K562 (cell line): ENCODE measurements around the gene COG7. TPM values are rescaled to one million over a fixed set of nuclear protein-coding genes. Genes with fewer than 3 reads are reported as not detected.

Experiments used
- ATAC-seq: fragments of 200-7000 bp; cut with Tn5 transposase; 3 replicates; pipeline ENCODE4 v1.9.1; 2020; ENCODE audit warnings: moderate library complexity
- BruUV-seq: library from RNA; stranded (reverse); fragments of 400-500 nt; replicated peaks from 2 replicates; lab custom pipeline; 2021; lab: Mats Ljungman, UMichigan
- CTCF ChIA-PET: fragments of 300-600 bp; formaldehyde crosslinking; extraction: SDS; loops from one replicate; lab custom pipeline; 2021; ENCODE audit warnings: low intra/inter-chr PET ratio; lab: Yijun Ruan, JAX
- POLR2A ChIA-PET: fragments of 300-600, 350-650 bp; sonication (Branson Sonifier 250); formaldehyde crosslinking; extraction: SDS; loops from one replicate; lab custom pipeline; 2021; ENCODE audit warnings: antibody characterized with exemption, inconsistent platforms; lab: Yijun Ruan, JAX
- DNase-seq, 4 experiments: peaks; one replicate each; pipeline versions ENCODE4 v3.0.0 to v3.0.0-alpha.2; 2011 to 2018; ENCODE audit warnings: low spot score in 3 of 4, mixed read lengths in 3 of 4; ENCODE audit errors: extremely low read depth in 1 of 4
- FAIRE-seq: peaks from 2 replicates; lab custom pipeline; 2011; peaks lifted over from hg19 to GRCh38; lab: Jason Lieb, UNC
- H2AFZ ChIP-seq: 2 replicates; pipeline ENCODE4 v1.6.0; 2011; ENCODE audit warnings: low read depth, low read length, control low read depth, inconsistent platforms
- H3K27ac ChIP-seq: fragments of 200-600 bp; 3 replicates; pipeline ENCODE4 v1.8.0; 2011; ENCODE audit warnings: low read depth, mild to moderate bottlenecking, control low read depth, inconsistent platforms, low read length, moderate library complexity, mixed read lengths; ENCODE audit errors: extremely low read depth
- H3K27me3 ChIP-seq, 2 experiments: fragments of 300-600 bp in 1 of 2; 2 replicates in 1 of 2; 3 replicates in 1 of 2; pipeline versions ENCODE4 v1.6.0 to v1.8.0; 2011; ENCODE audit warnings: inconsistent platforms in 2 of 2, low read length in 2 of 2, mild to moderate bottlenecking in 1 of 2, mixed read lengths in 1 of 2, moderate library complexity in 1 of 2; ENCODE audit not compliant: control insufficient read depth in 2 of 2, insufficient read depth in 2 of 2
- H3K36me3 ChIP-seq: fragments of 300-600 bp; 3 replicates; pipeline ENCODE4 v1.8.0; 2011; ENCODE audit warnings: mild to moderate bottlenecking, low read length, inconsistent platforms; ENCODE audit not compliant: control insufficient read depth, insufficient read depth
- H3K4me1 ChIP-seq, 2 experiments: fragments of 200-600 bp in 1 of 2; replicated peaks in 1 of 2; 2 replicates in 1 of 2; 3 replicates in 1 of 2; pipeline versions ENCODE4 v1.5.1 to v1.8.0; 2011; ENCODE audit warnings: inconsistent platforms in 2 of 2, low read length in 2 of 2, mild to moderate bottlenecking in 1 of 2, mixed read lengths in 1 of 2, moderate library complexity in 1 of 2; ENCODE audit not compliant: control insufficient read depth in 2 of 2, insufficient read depth in 2 of 2
- H3K4me2 ChIP-seq: 2 replicates; pipeline ENCODE4 v1.6.1; 2011; ENCODE audit warnings: low read length, control low read depth, inconsistent platforms, mixed read lengths; ENCODE audit not compliant: insufficient read depth
- H3K4me3 ChIP-seq: fragments of 200-600 bp; sonication (generic), shearing (Covaris generic); 2 replicates; pipeline ENCODE4 v1.5.1; 2016; ENCODE audit warnings: control low read depth, inconsistent platforms
- H3K79me2 ChIP-seq: fragments of 200-600 bp; 3 replicates; pipeline ENCODE4 v1.8.0; 2011; ENCODE audit warnings: low read length, inconsistent platforms; ENCODE audit not compliant: control insufficient read depth, insufficient read depth
- H3K9ac ChIP-seq, 2 experiments: 2 replicates each; pipeline versions ENCODE4 v1.6.0 to v1.6.1; 2011; ENCODE audit warnings: low read depth in 2 of 2, low read length in 2 of 2, control low read depth in 1 of 2, inconsistent platforms in 1 of 2, mild to moderate bottlenecking in 1 of 2, mixed read lengths in 1 of 2; ENCODE audit not compliant: insufficient read depth in 1 of 2
- H3K9me1 ChIP-seq: one replicate; pipeline ENCODE4 v1.6.0; 2011; ENCODE audit warnings: inconsistent platforms, mild to moderate bottlenecking, low read length, moderate library complexity; ENCODE audit not compliant: control insufficient read depth, insufficient read depth
- H3K9me3 ChIP-seq: replicated peaks from 2 replicates; pipeline ENCODE4 v1.5.1; 2011; ENCODE audit warnings: low read depth, low read length, inconsistent platforms; ENCODE audit not compliant: control insufficient read depth, insufficient read depth
- H4K20me1 ChIP-seq: replicated peaks from 2 replicates; pipeline ENCODE4 v1.6.1; 2011; ENCODE audit warnings: low read length, inconsistent platforms, mixed read lengths; ENCODE audit not compliant: control insufficient read depth, insufficient read depth
- FOXJ2 ChIP-seq: fragments of 200-800 bp; sonication (Bioruptor generic); IDR thresholded peaks from 2 replicates; pipeline ENCODE4 v1.6.1; 2016; ENCODE audit warnings: missing genetic modification characterization, missing compliant biosample characterization
- FOXJ3 ChIP-seq: sonication (generic); formaldehyde crosslinking; IDR thresholded peaks from 2 replicates; pipeline ENCODE4 v1.4.0; 2020; ENCODE audit warnings: mild to moderate bottlenecking, missing genetic modification reagents
- HDAC1 ChIP-seq, 2 experiments: fragments of 450-650 bp; IDR thresholded peaks; 2 replicates each; pipeline ENCODE4 v1.6.1; 2016 to 2017; ENCODE audit warnings: inconsistent platforms in 1 of 2, mild to moderate bottlenecking in 1 of 2, moderate library complexity in 1 of 2
- JUND ChIP-seq, 2 experiments: IDR thresholded peaks; 2 replicates in 1 of 2; 3 replicates in 1 of 2; pipeline ENCODE4 v1.6.1; 2011; ENCODE audit warnings: borderline replicate concordance in 2 of 2, low read depth in 2 of 2, low read length in 2 of 2, improper control_type of control experiment in 1 of 2, missing biosample characterization in 1 of 2, missing genetic modification characterization in 1 of 2, missing genetic modification reagents in 1 of 2
- PRPF4 ChIP-seq: fragments of 200-400 bp; formaldehyde crosslinking; IDR thresholded peaks from one replicate; pipeline ENCODE4 v1.6.1; 2017; ENCODE audit warnings: low read length, low read depth, mild to moderate bottlenecking; ENCODE audit not compliant: insufficient read depth, poor library complexity, severe bottlenecking
- RBM25 ChIP-seq: fragments of 200-400 bp; formaldehyde crosslinking; IDR thresholded peaks from 2 replicates; pipeline ENCODE4 v1.6.1; 2018; ENCODE audit warnings: low read length, low read depth, moderate library complexity; ENCODE audit not compliant: severe bottlenecking
- WHSC1 ChIP-seq: IDR thresholded peaks from one replicate; pipeline ENCODE4 v1.6.1; 2012; ENCODE audit warnings: low read length, control low read depth, inconsistent platforms
- ZKSCAN1 ChIP-seq: fragments of 150-350 bp; IDR thresholded peaks from 2 replicates; pipeline ENCODE4 v1.6.1; 2016; ENCODE audit warnings: low read depth, low read length
- ZNF316 ChIP-seq: fragments of 450-650 bp; IDR thresholded peaks from 2 replicates; pipeline ENCODE4 v1.6.1; 2016
- WGBS: fragments of 100-300 bp; shearing (Covaris generic); methylation state at CpG from one replicate; pipeline ENCODE4 v1.1.6; 2016; ENCODE audit warnings: low coverage, mixed read lengths; ENCODE audit not compliant: insufficient coverage; ENCODE audit errors: missing lambda C conversion rate; 5-methylcytosine and 5-hydroxymethylcytosine counted together
- in situ Hi-C: fragments of 300-500 bp; cut with MboI; formaldehyde crosslinking; loops from 4 replicates; pipeline ENCODE4 v1.15.0; 2018; ENCODE audit warnings: inconsistent platforms, mixed read lengths
- intact Hi-C: fragments of 100-400 bp; cut with micrococcal nuclease; formaldehyde crosslinking; loops from 2 replicates; pipeline ENCODE4 v1.14.2; 2022
- polyA plus RNA-seq, 8 experiments: library from polyadenylated mRNA; depleted of rRNA in 4 of 8; stranded (reverse) in 5 of 8; unstranded in 3 of 8; fragments of >200 nt; fragmentation: Nextera tagmentation in 2 of 8; fragmentation: Illumina TruSeq in 1 of 8; extraction: Ambion mirVana in 2 of 8; extraction: Trizol in 1 of 8; gene quantifications; 2 replicates each; pipeline versions ENCODE4 v1.2.1 to v1.2.3, GENCODE V29; 2011 to 2014; ENCODE audit warnings: inconsistent platforms in 1 of 8, missing spikeins in 1 of 8
- total RNA-seq, 7 experiments: library from RNA; depleted of rRNA in 6 of 7; stranded (reverse); fragments of >200 nt in 6 of 7; fragmentation: Illumina TruSeq in 2 of 7; extraction: Trizol in 2 of 7; gene quantifications; 2 replicates each; pipeline versions ENCODE4 v1.2.1 to v1.2.3, GENCODE V29; 2011 to 2021; ENCODE audit warnings: low replicate concordance in 1 of 7

The COG7 gene
- total and polyA plus RNA-seq, 9 of the 15 experiments (the other 6 are each of a cell fraction or from before 2014, with no cell fraction given), result 3.8 to 17.6 (median 13.4) TPM

GRCh38 chr16:23398987-23399805, 53.8 kb downstream of the COG7 start (continued):
- TF ChIP-seq HDAC1 (IDR thresholded peaks at IDR 0.05) (no peak), WHSC1 (no peak)

GRCh38 chr16:23397464-23397863, 55.5 kb downstream of the COG7 start:
- Histone ChIP-seq H3K27ac (no peak overlapping the region), H3K4me2 (no peak overlapping the region), H3K9me3 (no peaks in the 10 kb centered on the region), H3K79me2 (no peaks in the 10 kb centered on the region), H3K9me1 (no peaks in the 10 kb centered on the region), H3K9ac (no peak overlapping the region), H3K36me3 (peaks cover 47% of the 10 kb centered on the region; the same call in 2 of the 3 replicates), H3K4me1 (no peaks in the 10 kb centered on the region), H3K27me3 (no peaks in the 10 kb centered on the region), H2AFZ (no peak overlapping the region), H3K4me3 (no peak overlapping the region), H4K20me1 (peaks cover under 1% of the 10 kb centered on the region; the same call in 1 of the 2 replicates)
- WGBS, result 84% methylated on average over 2 of the region's 2 CpGs
- DNase-seq (no peak), ATAC-seq (no peak), FAIRE-seq (no peak)
- TF ChIP-seq PRPF4, result no peak
- no peak for TF ChIP-seq ZNF316
- TF ChIP-seq RBM25, result peak; percentile 8
- TF ChIP-seq ZKSCAN1, result peak; percentile 52; the same call in 1 of the 2 replicates
- no peak for TF ChIP-seq JUND (IDR thresholded peaks at IDR 0.05; ENCODE audit: borderline replicate concordance, low read depth, low read length)
- no peak for TF ChIP-seq JUND (tag; IDR thresholded peaks at IDR 0.05; ENCODE audit: borderline replicate concordance, low read depth, low read length)
- TF ChIP-seq FOXJ2, result no peak
- no peak for TF ChIP-seq FOXJ3 (CRISPR knock-in tag)
- CTCF ChIA-PET, result no interaction called here
- intact Hi-C loops, result no loop called here
- in situ Hi-C loops, result no loop called here
- POLR2A ChIA-PET, result no interaction called here
- BruUV-seq, result no TSS peak
